Upper lobe of right lung (tissue), 1 donor: ENCODE results near the gene WFDC5. TPM values are rescaled to one million over a fixed set of nuclear protein-coding genes. Genes with fewer than 3 reads are reported as not detected.

ENCODE experiments used
- ATAC-seq: fragments of 200-7000 bp; cut with Tn5 transposase; one replicate; pipeline ENCODE4 v1.9.1; 2020; ENCODE audit warnings: mild to moderate bottlenecking, moderate library complexity
- DNase-seq: peaks from one replicate; pipeline ENCODE4 v3.0.0-alpha.2; 2020
- H3K27ac ChIP-seq: fragments of 200-600 bp; one replicate; pipeline ENCODE4 v1.8.0; 2022
- H3K27me3 ChIP-seq: fragments of 200-600 bp; one replicate; pipeline ENCODE4 v1.8.0; 2022; ENCODE audit warnings: mild to moderate bottlenecking
- H3K36me3 ChIP-seq: fragments of 200-600 bp; one replicate; pipeline ENCODE4 v1.8.0; 2022
- H3K4me1 ChIP-seq: fragments of 200-600 bp; one replicate; pipeline ENCODE4 v1.8.0; 2022
- H3K4me3 ChIP-seq: fragments of 200-600 bp; one replicate; pipeline ENCODE4 v1.8.0; 2022; ENCODE audit warnings: mild to moderate bottlenecking
- H3K9me3 ChIP-seq: fragments of 200-600 bp; one replicate; pipeline ENCODE4 v1.8.0; 2022
- intact Hi-C: fragments of 100-400 bp; cut with DNase I; formaldehyde crosslinking; loops from one replicate; pipeline ENCODE4 v1.11.0; 2022
- total RNA-seq: library from RNA; stranded (reverse); fragmentation: NEBNext Ultra II Directional; extraction: Animal tissue kit (Norgen Biotek cat#: 25700); gene quantifications from one replicate; pipeline ENCODE4 v1.2.1, GENCODE V29; 2021
- TF ChIP-seq, protein P1 (sequence below): fragments of 200-600 bp; IDR thresholded peaks from one replicate; pipeline ENCODE4 v1.8.0; 2022; ENCODE audit warnings: antibody characterized with exemption
- donor health status: DM: no; HTN: yes; CAD: no; lungs with severe emphysema.

The WFDC5 gene
- total RNA-seq, 1 donor from 2014 or later: 1.3 TPM

DNA sequence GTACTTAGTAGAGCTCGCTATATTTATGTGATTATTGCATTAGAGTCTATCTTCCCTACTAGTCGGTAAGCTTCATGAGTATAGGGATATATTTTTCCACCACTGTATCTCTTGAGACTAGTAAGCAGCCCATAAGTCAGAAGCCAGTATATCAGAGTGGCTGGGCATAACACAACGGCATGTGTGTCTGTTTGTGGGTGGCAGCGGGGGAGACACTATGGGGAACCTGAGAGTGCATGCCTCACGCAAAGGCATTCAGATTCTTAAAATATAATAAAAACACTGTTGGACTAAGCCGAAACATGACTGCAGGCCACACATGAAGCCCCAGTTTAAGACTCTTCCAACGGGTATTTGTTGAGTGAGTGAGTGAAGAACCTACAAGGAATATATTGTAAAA is 22.1 kb downstream of the WFDC5 start:
- Histone ChIP-seq H3K4me3 (no peak overlapping the region), H3K36me3 (no peaks in the 10 kb centered on the region), H3K4me1 (peaks cover 10% of the 10 kb centered on the region), H3K9me3 (no peaks in the 10 kb centered on the region), H3K27ac (no peak overlapping the region), H3K27me3 (peaks cover 20% of the 10 kb centered on the region)
- TF ChIP-seq, protein P1, sequence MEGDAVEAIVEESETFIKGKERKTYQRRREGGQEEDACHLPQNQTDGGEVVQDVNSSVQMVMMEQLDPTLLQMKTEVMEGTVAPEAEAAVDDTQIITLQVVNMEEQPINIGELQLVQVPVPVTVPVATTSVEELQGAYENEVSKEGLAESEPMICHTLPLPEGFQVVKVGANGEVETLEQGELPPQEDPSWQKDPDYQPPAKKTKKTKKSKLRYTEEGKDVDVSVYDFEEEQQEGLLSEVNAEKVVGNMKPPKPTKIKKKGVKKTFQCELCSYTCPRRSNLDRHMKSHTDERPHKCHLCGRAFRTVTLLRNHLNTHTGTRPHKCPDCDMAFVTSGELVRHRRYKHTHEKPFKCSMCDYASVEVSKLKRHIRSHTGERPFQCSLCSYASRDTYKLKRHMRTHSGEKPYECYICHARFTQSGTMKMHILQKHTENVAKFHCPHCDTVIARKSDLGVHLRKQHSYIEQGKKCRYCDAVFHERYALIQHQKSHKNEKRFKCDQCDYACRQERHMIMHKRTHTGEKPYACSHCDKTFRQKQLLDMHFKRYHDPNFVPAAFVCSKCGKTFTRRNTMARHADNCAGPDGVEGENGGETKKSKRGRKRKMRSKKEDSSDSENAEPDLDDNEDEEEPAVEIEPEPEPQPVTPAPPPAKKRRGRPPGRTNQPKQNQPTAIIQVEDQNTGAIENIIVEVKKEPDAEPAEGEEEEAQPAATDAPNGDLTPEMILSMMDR: no peak
- DNase-seq (no peak), ATAC-seq (no peak)
- intact Hi-C loops: loop anchor here (10.0 kb wide), 1 partner anchor 48 kb away; no protein-coding TSS in a partner anchor

DNA sequence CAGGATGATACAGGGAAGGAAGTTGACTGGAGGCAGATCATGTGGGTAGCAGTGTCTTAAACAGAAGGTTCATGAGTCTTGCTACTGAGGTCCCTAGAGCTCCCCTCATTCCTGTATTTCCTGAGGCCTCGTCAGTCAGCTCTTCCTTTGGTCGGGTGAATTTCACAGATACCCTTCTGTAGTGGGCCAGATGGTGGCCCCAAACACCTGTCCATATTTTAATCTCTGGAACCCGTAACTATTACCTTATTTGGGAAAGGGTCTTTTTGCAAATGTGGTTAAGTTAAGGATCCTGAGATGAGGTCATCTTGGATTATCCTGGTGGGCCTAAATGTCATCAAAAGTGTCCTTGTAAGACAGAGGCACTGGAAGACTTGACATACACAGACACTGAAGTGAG is 23.6 kb downstream of the WFDC5 start:
- H3K4me1 ChIP-seq: peaks cover 9% of the 10 kb centered on the region
- H3K4me3 ChIP-seq: no peak overlapping the region
- intact Hi-C loops: loop anchor here (10.0 kb wide), 1 partner anchor 47 kb away; no protein-coding TSS in a partner anchor
- H3K27ac ChIP-seq: no peak overlapping the region
- H3K36me3 ChIP-seq: no peaks in the 10 kb centered on the region
- DNase-seq (no peak), ATAC-seq (no peak)
- no peaks in the 10 kb centered on the region for H3K9me3 ChIP-seq
- peaks cover 5% of the 10 kb centered on the region for H3K27me3 ChIP-seq
- TF ChIP-seq, protein P1: no peak

DNA sequence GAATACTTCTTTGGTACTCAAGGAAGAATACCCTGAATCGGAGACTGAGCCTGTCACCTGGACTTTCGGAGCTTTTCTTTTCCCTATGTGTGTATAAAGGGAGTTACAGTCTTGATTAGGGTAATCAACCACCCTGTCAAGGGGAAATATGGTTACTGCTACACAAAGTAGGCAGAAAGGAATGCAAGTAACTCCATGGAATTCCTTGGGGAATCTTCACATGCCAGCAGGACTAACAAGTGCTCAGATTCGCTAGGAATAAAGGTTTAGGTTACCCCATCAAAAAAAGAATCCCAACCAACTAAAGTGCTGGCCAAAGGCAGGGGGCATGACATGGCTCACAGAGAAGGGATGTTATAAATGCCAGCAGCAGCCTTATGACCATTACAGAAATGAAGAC is 24.5 kb downstream of the WFDC5 start:
- intact Hi-C loops: loop anchor here (10.0 kb wide), 1 partner anchor 46 kb away; no protein-coding TSS in a partner anchor
- Histone ChIP-seq H3K4me3 (no peak overlapping the region), H3K9me3 (no peaks in the 10 kb centered on the region), H3K27me3 (no peaks in the 10 kb centered on the region), H3K36me3 (no peaks in the 10 kb centered on the region), H3K4me1 (peaks cover 7% of the 10 kb centered on the region), H3K27ac (no peak overlapping the region)
- ATAC-seq (no peak), DNase-seq (no peak)
- TF ChIP-seq, protein P1: no peak

DNA sequence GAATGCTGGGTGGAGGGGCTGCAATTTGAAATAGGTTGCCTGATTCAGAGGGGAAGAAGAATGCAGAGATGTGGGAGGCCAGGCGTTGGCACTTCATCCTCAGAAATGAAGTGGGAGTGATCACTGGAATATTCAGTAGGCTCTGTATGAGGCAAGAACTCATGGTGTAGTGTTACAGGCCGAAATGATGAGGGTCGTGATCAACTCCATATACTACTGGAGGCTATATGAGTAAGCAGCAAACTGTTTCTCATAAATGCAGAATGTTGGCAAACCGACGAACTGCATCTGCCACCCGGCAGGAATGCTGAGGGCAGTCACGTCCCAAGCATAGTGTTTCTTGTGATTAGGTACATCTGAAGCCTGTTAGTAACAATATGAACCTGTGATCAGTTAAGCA is 26.7 kb downstream of the WFDC5 start:
- H3K4me3 ChIP-seq: no peak overlapping the region
- no peak for DNase-seq
- H3K36me3 ChIP-seq: no peaks in the 10 kb centered on the region
- no peaks in the 10 kb centered on the region for H3K27me3 ChIP-seq
- no peaks in the 10 kb centered on the region for H3K9me3 ChIP-seq
- H3K27ac ChIP-seq: no peak overlapping the region
- intact Hi-C loops: no loop called here
- TF ChIP-seq, protein P1: no peak
- peaks cover 6% of the 10 kb centered on the region for H3K4me1 ChIP-seq
- ATAC-seq: no peak

DNA sequence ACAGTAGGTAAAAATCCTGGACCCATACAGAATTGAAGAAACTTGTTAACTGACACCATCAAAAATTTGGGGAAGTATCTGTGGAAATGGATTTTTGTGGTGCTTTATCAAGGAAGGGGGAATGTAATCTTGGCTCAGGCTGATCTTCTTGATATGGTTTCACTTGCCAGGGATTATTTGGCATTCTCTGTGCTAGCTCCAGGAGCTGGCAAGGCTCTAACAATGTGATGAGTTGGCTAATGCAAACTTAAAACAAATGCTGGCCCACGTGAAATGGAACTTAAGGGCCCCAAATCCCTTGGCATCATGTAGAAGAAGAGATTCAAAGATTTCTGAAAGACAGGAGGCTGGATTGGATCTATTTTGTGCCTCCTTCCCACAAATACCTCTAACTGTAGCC is 27.2 kb downstream of the WFDC5 start:
- H3K27ac ChIP-seq: no peak overlapping the region
- no peaks in the 10 kb centered on the region for H3K27me3 ChIP-seq
- ATAC-seq (no peak), DNase-seq (no peak)
- peaks cover 6% of the 10 kb centered on the region for H3K4me1 ChIP-seq
- TF ChIP-seq, protein P1: no peak
- H3K9me3 ChIP-seq: no peaks in the 10 kb centered on the region
- no peak overlapping the region for H3K4me3 ChIP-seq
- no peaks in the 10 kb centered on the region for H3K36me3 ChIP-seq
- intact Hi-C loops: no loop called here
